IMR-90 (cell line): ENCODE results near the gene ACOX3. TPM values are rescaled to one million over a fixed set of nuclear protein-coding genes. Genes with fewer than 3 reads are reported as not detected.

Experiments
- ATAC-seq: fragments of 200-7000 bp; cut with Tn5 transposase; 2 replicates; pipeline ENCODE4 v1.9.1; 2020; ENCODE audit warnings: low read depth, mild to moderate bottlenecking, moderate library complexity
- BruUV-seq: library from RNA; stranded (reverse); fragments of 400-500 nt; replicated peaks from 2 replicates; lab custom pipeline; 2021; lab: Mats Ljungman, UMichigan
- CTCF ChIA-PET: fragments of 300-600 bp; formaldehyde crosslinking; extraction: SDS; loops from one replicate; lab custom pipeline; 2021; ENCODE audit warnings: antibody characterized with exemption; lab: Yijun Ruan, JAX
- POLR2A ChIA-PET: fragments of 300-600 bp; sonication (Branson Sonifier 250); formaldehyde crosslinking; loops from one replicate; lab custom pipeline; 2022; ENCODE audit warnings: antibody characterized with exemption; ENCODE audit not compliant: unreplicated experiment; lab: Charles Lee
- DNase-seq: peaks from one replicate; pipeline ENCODE4 v3.0.0; 2013
- H2AFZ ChIP-seq: replicated peaks from 2 replicates; pipeline ENCODE3; 2013; ENCODE audit warnings: low read length, mild to moderate bottlenecking; ENCODE audit not compliant: poor library complexity
- H2AK5ac ChIP-seq: 2 replicates; pipeline ENCODE4 v1.6.1; 2013; ENCODE audit warnings: low read depth, low read length, inconsistent platforms
- H2AK9ac ChIP-seq: replicated peaks from 2 replicates; pipeline ENCODE3; 2013; ENCODE audit warnings: mild to moderate bottlenecking, low read depth, low read length, moderate library complexity; ENCODE audit not compliant: poor library complexity
- H2BK120ac ChIP-seq: 2 replicates; pipeline ENCODE4 v1.6.1; 2013; ENCODE audit warnings: low read depth, low read length, inconsistent platforms
- H2BK15ac ChIP-seq: 3 replicates; pipeline ENCODE4 v1.6.1; 2013; ENCODE audit warnings: low read depth, low read length, inconsistent platforms
- H2BK20ac ChIP-seq: 2 replicates; pipeline ENCODE4 v1.6.1; 2013; ENCODE audit warnings: low read depth, mild to moderate bottlenecking, inconsistent platforms, low read length, moderate library complexity
- H2BK5ac ChIP-seq: 2 replicates; pipeline ENCODE4 v1.6.1; 2013; ENCODE audit warnings: mild to moderate bottlenecking, low read depth, low read length, inconsistent platforms; ENCODE audit not compliant: poor library complexity, severe bottlenecking
- H3K14ac ChIP-seq: replicated peaks from 2 replicates; pipeline ENCODE4 v1.6.1; 2013; ENCODE audit warnings: low read depth, low read length, inconsistent platforms
- H3K18ac ChIP-seq: 2 replicates; pipeline ENCODE4 v1.6.1; 2013; ENCODE audit warnings: low read depth, low read length, control low read depth
- H3K23ac ChIP-seq: 2 replicates; pipeline ENCODE4 v1.6.1; 2013; ENCODE audit warnings: low read depth, low read length, inconsistent platforms
- H3K27ac ChIP-seq: 2 replicates; pipeline ENCODE4 v1.5.1; 2013; ENCODE audit warnings: mild to moderate bottlenecking, control low read depth, low read length; ENCODE audit not compliant: insufficient read depth
- H3K27me3 ChIP-seq: 2 replicates; pipeline ENCODE4 v1.6.1; 2013; ENCODE audit warnings: low read length; ENCODE audit not compliant: control insufficient read depth, insufficient read depth
- H3K36me3 ChIP-seq: 2 replicates; pipeline ENCODE4 v1.6.1; 2013; ENCODE audit warnings: low read length, mixed read lengths; ENCODE audit not compliant: control insufficient read depth, insufficient read depth
- H3K4ac ChIP-seq: 2 replicates; pipeline ENCODE4 v1.6.1; 2013; ENCODE audit warnings: low read depth, low read length, inconsistent platforms
- H3K4me1 ChIP-seq: 2 replicates; pipeline ENCODE4 v1.6.1; 2013; ENCODE audit warnings: low read length, mixed read lengths; ENCODE audit not compliant: control insufficient read depth, insufficient read depth
- H3K4me2 ChIP-seq: 2 replicates; pipeline ENCODE4 v1.6.1; 2013; ENCODE audit warnings: low read depth, mild to moderate bottlenecking, control low read depth, low read length, moderate library complexity
- H3K4me3 ChIP-seq: 2 replicates; pipeline ENCODE4 v1.5.1; 2013; ENCODE audit warnings: low read depth, mild to moderate bottlenecking, control low read depth, low read length, moderate library complexity; ENCODE audit not compliant: insufficient read depth
- H3K56ac ChIP-seq: 2 replicates; pipeline ENCODE4 v1.6.1; 2013; ENCODE audit warnings: low read length, inconsistent platforms; ENCODE audit not compliant: insufficient read depth; ENCODE audit errors: extremely low read depth
- H3K79me1 ChIP-seq, 2 experiments: 2 replicates each; pipeline ENCODE4 v1.6.1; 2013; ENCODE audit warnings: low read length in 2 of 2, inconsistent platforms in 1 of 2, low read depth in 1 of 2
- H3K9ac ChIP-seq: 2 replicates; pipeline ENCODE4 v1.6.1; 2013; ENCODE audit warnings: low read depth, low read length, control low read depth
- H3K9me1 ChIP-seq: 2 replicates; pipeline ENCODE4 v1.6.1; 2013; ENCODE audit warnings: low read length, inconsistent platforms; ENCODE audit not compliant: insufficient read depth
- H3K9me3 ChIP-seq: 2 replicates; pipeline ENCODE4 v1.6.1; 2013; ENCODE audit warnings: low read length; ENCODE audit not compliant: control insufficient read depth, insufficient read depth
- H4K20me1 ChIP-seq: 2 replicates; pipeline ENCODE4 v1.6.1; 2013; ENCODE audit warnings: low read length, inconsistent platforms; ENCODE audit not compliant: insufficient read depth
- H4K5ac ChIP-seq: 2 replicates; pipeline ENCODE4 v1.6.1; 2013; ENCODE audit warnings: mild to moderate bottlenecking, low read depth, low read length, control low read depth
- H4K8ac ChIP-seq, 2 experiments: 2 replicates each; pipeline ENCODE4 v1.6.1; 2013; ENCODE audit warnings: low read depth in 2 of 2, low read length in 2 of 2, control low read depth in 1 of 2, inconsistent platforms in 1 of 2
- H4K91ac ChIP-seq: 2 replicates; pipeline ENCODE4 v1.6.1; 2013; ENCODE audit warnings: low read depth, low read length, inconsistent platforms; ENCODE audit not compliant: insufficient read depth
- BHLHE40 ChIP-seq: fragments of 150-350 bp; IDR thresholded peaks from 2 replicates; pipeline ENCODE4 v1.6.1; 2016; ENCODE audit warnings: mild to moderate bottlenecking, low read depth, low read length
- CEBPB ChIP-seq: IDR thresholded peaks from 2 replicates; pipeline ENCODE4 v1.6.1; 2012; ENCODE audit warnings: low read depth, low read length, improper control_type of control experiment
- CHD1 ChIP-seq: IDR thresholded peaks from 2 replicates; pipeline ENCODE4 v1.6.1; 2012; ENCODE audit warnings: low read depth, low read length, improper control_type of control experiment
- FOS ChIP-seq: fragments of 150-350 bp; IDR thresholded peaks from 2 replicates; pipeline ENCODE4 v1.6.1; 2016; ENCODE audit warnings: low read depth, low read length
- MAFK ChIP-seq: IDR thresholded peaks from 2 replicates; pipeline ENCODE4 v1.6.1; 2012; ENCODE audit warnings: low read depth, low read length, improper control_type of control experiment
- MAZ ChIP-seq: IDR thresholded peaks from 2 replicates; pipeline ENCODE4 v1.6.1; 2012; ENCODE audit warnings: low read depth, mild to moderate bottlenecking, low read length, improper control_type of control experiment, moderate library complexity, borderline replicate concordance
- MXI1 ChIP-seq: IDR thresholded peaks from 2 replicates; pipeline ENCODE4 v1.6.1; 2012; ENCODE audit warnings: low read depth, mild to moderate bottlenecking, low read length, moderate library complexity, borderline replicate concordance
- NFE2L2 ChIP-seq: fragments of 150-350 bp; IDR thresholded peaks from 2 replicates; pipeline ENCODE4 v1.6.1; 2016; ENCODE audit warnings: low read depth, mild to moderate bottlenecking, low read length
- POLR2A ChIP-seq: IDR thresholded peaks from 2 replicates; pipeline ENCODE4 v1.6.1; 2012; ENCODE audit warnings: mild to moderate bottlenecking, low read depth, low read length
- RAD21 ChIP-seq: IDR thresholded peaks from 2 replicates; pipeline ENCODE4 v1.6.1; 2012; ENCODE audit warnings: low read length, improper control_type of control experiment
- RCOR1 ChIP-seq: IDR thresholded peaks from 2 replicates; pipeline ENCODE4 v1.6.1; 2012; ENCODE audit warnings: mild to moderate bottlenecking, low read length, improper control_type of control experiment; ENCODE audit not compliant: insufficient replicate concordance
- RFX5 ChIP-seq: IDR thresholded peaks from 2 replicates; pipeline ENCODE4 v1.8.0; 2012; ENCODE audit warnings: low read depth, mild to moderate bottlenecking, low read length, moderate library complexity
- SMC3 ChIP-seq: fragments of 150-350 bp; IDR thresholded peaks from 2 replicates; pipeline ENCODE4 v1.6.1; 2016; ENCODE audit warnings: low read depth, mild to moderate bottlenecking, antibody characterized with exemption, low read length, moderate library complexity
- WGBS, 2 experiments: methylation state at CpG; one replicate each; pipeline versions ENCODE4 v1.1.5 to v1.1.7; 2013; ENCODE audit warnings: missing lambda C conversion rate in 2 of 2; ENCODE audit not compliant: insufficient read length in 1 of 2; ENCODE audit errors: extremely low coverage in 2 of 2; 5-methylcytosine and 5-hydroxymethylcytosine counted together
- dilution Hi-C: fragments of 300-500 bp; cut with HindIII; formaldehyde crosslinking; loops from one replicate; pipeline ENCODE4 v1.14.3; 2018; ENCODE audit warnings: low sequenced_read_pairs; ENCODE audit not compliant: unreplicated experiment
- in situ Hi-C: fragments of 300-500 bp; cut with MboI; formaldehyde crosslinking; loops from 3 replicates; pipeline ENCODE4 v1.14.3; 2019; ENCODE audit warnings: low sequenced_read_pairs, inconsistent platforms, mixed read lengths
- intact Hi-C: fragments of 100-400 bp; cut with micrococcal nuclease; formaldehyde crosslinking; loops from 2 replicates; pipeline ENCODE4 v1.10.0; 2022
- polyA plus RNA-seq, 3 experiments: library from polyadenylated mRNA; depleted of rRNA; stranded (reverse); fragments of >200 nt; gene quantifications; 2 replicates each; pipeline ENCODE4 v1.2.3, GENCODE V29; 2012; ENCODE audit warnings: low replicate concordance in 1 of 3
- total RNA-seq: library from RNA; depleted of rRNA; stranded (reverse); fragments of >200 nt; gene quantifications from 2 replicates; pipeline ENCODE4 v1.2.3, GENCODE V29; 2012
- TF ChIP-seq, protein P1 (sequence below): fragments of 150-350 bp; IDR thresholded peaks from 2 replicates; pipeline ENCODE4 v1.6.1; 2017; ENCODE audit warnings: mild to moderate bottlenecking, antibody characterized with exemption, low read length, low read depth
- TF ChIP-seq, protein P2 (sequence below): conservative IDR thresholded peaks from 2 replicates; pipeline ENCODE4 v1.5.1; 2012; ENCODE audit warnings: mild to moderate bottlenecking, low read depth, low read length, improper control_type of control experiment
- TF ChIP-seq, protein P3 (sequence below): fragments of 150-350 bp; IDR thresholded peaks from 2 replicates; pipeline ENCODE4 v1.6.1; 2016; ENCODE audit warnings: low read depth, mild to moderate bottlenecking, low read length, moderate library complexity, borderline replicate concordance

Gene ACOX3
- total and polyA plus RNA-seq, 2 of the 4 experiments (the other 2 are of a cell fraction) = 15.2 to 25.8 TPM

DNA sequence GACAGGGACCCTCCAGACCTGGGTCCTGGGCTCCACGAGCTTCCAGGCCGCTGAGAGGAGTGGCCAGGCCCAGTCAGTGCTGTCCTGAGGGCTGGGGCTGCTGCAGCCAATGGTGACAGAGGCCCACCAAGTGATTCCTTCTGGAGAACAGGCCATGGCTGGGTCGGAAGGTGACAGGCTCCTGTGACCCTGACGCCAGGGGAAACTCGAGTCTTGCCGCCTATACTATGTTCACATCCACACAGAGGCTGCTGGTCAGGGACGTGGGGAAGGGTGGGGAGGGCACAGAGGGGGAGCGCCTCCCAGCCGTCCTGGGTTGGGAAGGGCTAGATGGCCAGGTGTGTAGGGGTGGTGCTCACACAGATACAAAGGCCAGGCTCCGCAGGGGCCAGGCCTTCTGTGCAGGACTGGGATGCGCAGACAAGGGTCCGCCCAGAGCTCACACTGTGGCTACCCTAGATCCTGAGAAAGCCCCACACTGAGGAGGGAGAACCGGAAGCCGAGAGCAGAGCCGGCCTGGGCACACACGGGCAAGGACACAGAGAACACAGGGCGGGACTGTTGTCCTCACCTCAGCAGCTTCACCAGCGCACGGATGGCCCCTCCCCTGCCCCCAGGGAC is 89.6 kb downstream of the ACOX3 start:
- Histone ChIP-seq H3K9ac (no peak overlapping the region), H2BK15ac (no peak overlapping the region), H3K4me1 (peaks cover 13% of the 10 kb centered on the region), H3K4ac (no peak overlapping the region), H3K14ac (no peak overlapping the region), H3K36me3 (no peaks in the 10 kb centered on the region), H4K5ac (no peak overlapping the region), H3K27ac (no peak overlapping the region), H2AFZ (no peak overlapping the region), H2BK120ac (no peak overlapping the region), H3K4me2 (no peak overlapping the region), H3K9me3 (no peaks in the 10 kb centered on the region), H4K20me1 (no peaks in the 10 kb centered on the region), H2AK5ac (no peak overlapping the region), H3K9me1 (peaks cover 10% of the 10 kb centered on the region; the same call in 1 of the 2 replicates), H2AK9ac (peak overlapping the region; percentile 40), H3K27me3 (peaks cover 14% of the 10 kb centered on the region), H3K56ac (no peak overlapping the region), H4K91ac (no peak overlapping the region), H2BK20ac (no peak overlapping the region), H3K79me1 (no peaks in the 10 kb centered on the region), H3K23ac (no peak overlapping the region), H2BK5ac (no peak overlapping the region), H3K18ac (no peak overlapping the region), H4K8ac (no peak overlapping the region), H3K4me3 (no peak overlapping the region)
- WGBS, 2 experiments = 84% methylated on average over 5 of the region's 19 CpGs; no CpG with 5 or more reads in 1 of the 2 experiments
- ATAC-seq = no peak
- TF ChIP-seq, protein P1, sequence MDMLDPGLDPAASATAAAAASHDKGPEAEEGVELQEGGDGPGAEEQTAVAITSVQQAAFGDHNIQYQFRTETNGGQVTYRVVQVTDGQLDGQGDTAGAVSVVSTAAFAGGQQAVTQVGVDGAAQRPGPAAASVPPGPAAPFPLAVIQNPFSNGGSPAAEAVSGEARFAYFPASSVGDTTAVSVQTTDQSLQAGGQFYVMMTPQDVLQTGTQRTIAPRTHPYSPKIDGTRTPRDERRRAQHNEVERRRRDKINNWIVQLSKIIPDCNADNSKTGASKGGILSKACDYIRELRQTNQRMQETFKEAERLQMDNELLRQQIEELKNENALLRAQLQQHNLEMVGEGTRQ = no peak
- no peak for TF ChIP-seq BHLHE40
- TF ChIP-seq, protein P2, sequence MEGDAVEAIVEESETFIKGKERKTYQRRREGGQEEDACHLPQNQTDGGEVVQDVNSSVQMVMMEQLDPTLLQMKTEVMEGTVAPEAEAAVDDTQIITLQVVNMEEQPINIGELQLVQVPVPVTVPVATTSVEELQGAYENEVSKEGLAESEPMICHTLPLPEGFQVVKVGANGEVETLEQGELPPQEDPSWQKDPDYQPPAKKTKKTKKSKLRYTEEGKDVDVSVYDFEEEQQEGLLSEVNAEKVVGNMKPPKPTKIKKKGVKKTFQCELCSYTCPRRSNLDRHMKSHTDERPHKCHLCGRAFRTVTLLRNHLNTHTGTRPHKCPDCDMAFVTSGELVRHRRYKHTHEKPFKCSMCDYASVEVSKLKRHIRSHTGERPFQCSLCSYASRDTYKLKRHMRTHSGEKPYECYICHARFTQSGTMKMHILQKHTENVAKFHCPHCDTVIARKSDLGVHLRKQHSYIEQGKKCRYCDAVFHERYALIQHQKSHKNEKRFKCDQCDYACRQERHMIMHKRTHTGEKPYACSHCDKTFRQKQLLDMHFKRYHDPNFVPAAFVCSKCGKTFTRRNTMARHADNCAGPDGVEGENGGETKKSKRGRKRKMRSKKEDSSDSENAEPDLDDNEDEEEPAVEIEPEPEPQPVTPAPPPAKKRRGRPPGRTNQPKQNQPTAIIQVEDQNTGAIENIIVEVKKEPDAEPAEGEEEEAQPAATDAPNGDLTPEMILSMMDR = no peak
- TF ChIP-seq MXI1 = no peak
- TF ChIP-seq MAFK = no peak
- TF ChIP-seq RCOR1 = no peak
- no peak for TF ChIP-seq SMC3
- no peak for TF ChIP-seq FOS
- TF ChIP-seq CEBPB = no peak
- no peak for TF ChIP-seq NFE2L2
- TF ChIP-seq MAZ = no peak
- no peak for TF ChIP-seq RAD21
- no peak for TF ChIP-seq POLR2A
- TF ChIP-seq RFX5 = no peak
- TF ChIP-seq CHD1 = no peak
- TF ChIP-seq, protein P3, sequence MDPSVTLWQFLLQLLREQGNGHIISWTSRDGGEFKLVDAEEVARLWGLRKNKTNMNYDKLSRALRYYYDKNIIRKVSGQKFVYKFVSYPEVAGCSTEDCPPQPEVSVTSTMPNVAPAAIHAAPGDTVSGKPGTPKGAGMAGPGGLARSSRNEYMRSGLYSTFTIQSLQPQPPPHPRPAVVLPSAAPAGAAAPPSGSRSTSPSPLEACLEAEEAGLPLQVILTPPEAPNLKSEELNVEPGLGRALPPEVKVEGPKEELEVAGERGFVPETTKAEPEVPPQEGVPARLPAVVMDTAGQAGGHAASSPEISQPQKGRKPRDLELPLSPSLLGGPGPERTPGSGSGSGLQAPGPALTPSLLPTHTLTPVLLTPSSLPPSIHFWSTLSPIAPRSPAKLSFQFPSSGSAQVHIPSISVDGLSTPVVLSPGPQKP = no peak
- POLR2A ChIA-PET = no interaction called here
- dilution Hi-C loops = no loop called here
- BruUV-seq = no TSS peak
- no peak for DNase-seq
- in situ Hi-C loops = no loop called here
- CTCF ChIA-PET = no interaction called here
- intact Hi-C loops = loop anchor here (5.0 kb wide), 1 partner anchor 74 kb away; no protein-coding TSS in a partner anchor
